ENCODE measurements around the gene EXOSC10.

EXOSC10 gene

DNA sequence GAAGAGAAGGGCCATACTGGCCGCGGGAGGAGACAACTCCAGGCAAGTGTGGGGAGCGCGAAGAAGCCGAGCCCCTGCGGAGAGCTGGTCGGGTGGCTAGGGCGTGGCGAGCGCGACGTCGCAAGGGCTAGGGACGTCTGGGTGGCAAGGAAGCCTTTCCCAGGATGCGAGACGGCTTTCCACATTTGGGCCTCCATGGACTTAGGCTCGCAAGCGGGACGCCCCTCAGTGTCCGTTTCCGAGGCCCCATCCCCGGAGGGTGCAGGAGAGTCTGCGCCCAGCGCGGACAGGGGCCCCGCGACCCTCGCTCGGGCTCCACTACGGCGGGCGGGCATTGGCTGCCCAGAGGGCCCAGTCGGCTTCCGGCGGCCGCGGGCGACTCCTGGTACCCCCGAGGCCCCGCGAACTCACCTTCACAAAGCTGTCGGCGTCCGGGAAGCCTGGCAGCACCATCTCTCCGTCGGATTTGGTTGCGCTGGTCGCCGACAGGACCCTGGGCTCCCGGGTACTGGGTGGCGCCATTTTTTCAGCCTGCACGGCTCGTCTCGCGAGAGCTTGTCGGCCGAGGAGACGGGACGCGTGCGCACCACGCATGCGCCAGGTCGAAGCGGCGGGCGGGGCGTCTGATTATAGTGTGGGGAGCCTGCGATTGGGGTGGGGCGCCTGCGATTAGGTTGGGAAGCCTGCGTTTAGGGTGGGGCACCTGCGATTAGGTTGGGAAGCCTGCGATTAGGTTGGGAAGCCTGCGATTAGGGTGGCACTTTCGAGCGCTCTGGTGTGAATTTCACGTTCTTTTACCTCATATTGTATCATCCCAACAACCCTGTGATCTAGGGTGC lies at the start of gene EXOSC10:
Gene EXOSC10, minus strand, starts transcription at position 560 of the 839 bp plus-strand sequence. Its CDS starts 38 bp downstream, at position 522.
- peak; percentile 95 for DNase-seq

DNA sequence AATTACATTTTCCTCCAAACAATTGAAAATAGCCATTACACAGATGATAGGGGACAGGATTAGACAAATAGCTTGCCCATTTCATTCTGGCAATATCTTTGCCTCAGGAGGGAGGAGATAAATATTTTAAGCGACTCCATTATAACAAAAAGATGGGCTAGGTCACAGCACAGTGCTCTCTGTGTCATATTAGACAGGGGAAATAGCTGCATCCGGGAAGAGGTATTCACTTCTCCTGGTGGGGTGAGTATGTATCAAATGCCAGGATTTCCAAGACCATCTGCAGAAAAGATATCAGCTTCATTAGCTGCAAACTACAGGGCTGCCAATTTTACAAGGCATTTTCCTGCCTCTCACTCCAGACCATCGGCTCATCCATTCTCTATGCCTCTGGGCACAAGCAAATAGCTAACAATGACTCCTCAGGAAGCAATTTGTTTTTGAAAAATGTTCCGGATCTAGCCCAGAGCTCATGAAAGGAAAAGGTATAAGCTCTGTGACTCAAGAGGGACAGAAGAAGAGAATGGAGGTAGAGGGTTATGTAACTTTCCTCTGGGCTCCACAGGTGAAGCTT lies 47.6 kb upstream of the EXOSC10 start:
- DNase-seq: no peak

DNA sequence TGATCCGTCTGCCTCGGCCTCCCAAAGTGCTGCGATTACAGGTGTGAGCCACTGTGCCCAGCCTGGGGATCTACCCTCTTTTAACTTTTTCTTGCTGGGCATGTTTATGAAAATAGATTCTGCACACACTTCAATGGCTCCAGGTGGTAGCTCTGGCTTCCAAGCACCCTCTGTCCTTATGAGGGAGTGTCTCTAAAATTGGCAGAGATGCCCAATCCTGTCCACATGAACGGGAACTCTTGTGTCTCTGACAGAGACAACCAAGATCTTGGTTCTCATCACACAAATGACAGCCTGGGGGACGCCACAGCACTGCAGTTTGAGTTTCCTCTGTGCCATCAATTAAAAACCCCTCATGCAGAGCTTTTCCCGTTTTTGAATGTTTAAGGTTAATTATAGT lies 46.1 kb upstream of the EXOSC10 start:
- DNase-seq: no peak

DNA sequence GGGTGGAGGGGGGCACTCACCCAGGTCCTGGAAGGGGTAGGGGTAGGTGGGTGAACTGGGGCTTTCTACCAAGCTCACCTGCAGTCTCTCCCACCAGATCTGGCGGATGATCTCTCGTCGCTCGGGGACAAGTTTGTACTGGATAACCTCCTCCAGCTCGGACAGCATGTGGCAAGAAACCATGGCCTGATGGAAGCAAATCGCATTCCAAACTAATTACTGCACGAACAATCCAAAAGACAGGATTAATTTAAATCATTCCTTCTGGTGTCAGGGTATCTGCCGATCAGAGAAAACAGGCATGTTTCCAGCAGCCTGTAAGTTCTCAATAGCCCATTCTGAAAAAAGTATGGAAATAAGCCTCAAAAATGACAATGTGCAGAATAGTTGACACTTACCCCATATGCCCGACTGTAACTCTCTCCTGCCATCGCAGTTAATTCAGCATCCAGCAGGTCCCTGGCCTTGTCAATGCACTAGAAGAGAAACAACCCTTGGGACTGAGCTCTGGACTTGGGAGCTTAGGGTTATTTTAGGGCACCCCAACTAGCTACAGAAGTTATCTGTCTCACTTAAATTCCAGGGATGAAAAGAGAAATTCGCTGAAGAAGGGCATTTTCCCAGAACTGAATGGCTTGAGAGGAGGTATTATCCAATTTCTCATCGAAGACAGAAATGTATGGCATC lies 45.0 kb upstream of the EXOSC10 start:
- DNase-seq: no peak

DNA sequence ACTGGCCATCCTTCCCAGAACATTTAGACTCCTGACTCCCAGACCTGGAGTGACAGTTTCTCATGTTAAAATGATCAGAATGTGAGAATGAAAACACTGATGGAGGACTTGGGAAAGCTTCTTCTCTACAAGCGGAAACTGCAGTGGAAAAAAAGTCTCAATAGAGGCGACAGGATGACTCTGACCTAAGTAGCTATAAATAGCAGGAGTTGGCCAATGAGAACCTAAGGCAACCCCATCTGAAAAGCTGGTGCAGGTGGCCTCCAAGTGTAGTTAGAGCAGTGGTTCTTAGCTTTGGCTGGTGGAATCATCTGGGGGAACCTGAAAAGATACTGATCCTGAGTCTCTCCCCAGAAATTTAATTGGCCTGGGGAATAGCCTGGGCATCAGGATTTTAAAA lies 44.2 kb upstream of the EXOSC10 start:
- DNase-seq: no peak

DNA sequence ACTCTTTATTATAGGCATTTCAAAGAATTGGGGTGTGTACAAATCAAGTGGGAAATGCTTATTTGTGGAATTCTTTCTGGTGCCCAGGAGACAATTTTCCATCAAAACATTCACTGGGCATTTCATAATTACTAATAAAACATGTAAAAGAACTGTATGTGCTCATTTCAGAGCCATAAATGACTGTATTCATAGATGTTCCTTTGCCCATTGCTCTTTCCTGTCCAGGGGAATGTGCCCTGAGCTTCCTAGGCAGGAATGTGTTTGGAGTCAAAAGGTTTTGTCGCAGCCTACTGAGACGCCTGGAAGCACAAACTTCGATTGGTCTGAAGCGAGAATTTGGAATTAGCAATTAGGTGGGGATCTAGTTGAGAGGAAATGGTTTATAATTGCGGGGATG lies 43.7 kb upstream of the EXOSC10 start:
- no peak for DNase-seq

DNA sequence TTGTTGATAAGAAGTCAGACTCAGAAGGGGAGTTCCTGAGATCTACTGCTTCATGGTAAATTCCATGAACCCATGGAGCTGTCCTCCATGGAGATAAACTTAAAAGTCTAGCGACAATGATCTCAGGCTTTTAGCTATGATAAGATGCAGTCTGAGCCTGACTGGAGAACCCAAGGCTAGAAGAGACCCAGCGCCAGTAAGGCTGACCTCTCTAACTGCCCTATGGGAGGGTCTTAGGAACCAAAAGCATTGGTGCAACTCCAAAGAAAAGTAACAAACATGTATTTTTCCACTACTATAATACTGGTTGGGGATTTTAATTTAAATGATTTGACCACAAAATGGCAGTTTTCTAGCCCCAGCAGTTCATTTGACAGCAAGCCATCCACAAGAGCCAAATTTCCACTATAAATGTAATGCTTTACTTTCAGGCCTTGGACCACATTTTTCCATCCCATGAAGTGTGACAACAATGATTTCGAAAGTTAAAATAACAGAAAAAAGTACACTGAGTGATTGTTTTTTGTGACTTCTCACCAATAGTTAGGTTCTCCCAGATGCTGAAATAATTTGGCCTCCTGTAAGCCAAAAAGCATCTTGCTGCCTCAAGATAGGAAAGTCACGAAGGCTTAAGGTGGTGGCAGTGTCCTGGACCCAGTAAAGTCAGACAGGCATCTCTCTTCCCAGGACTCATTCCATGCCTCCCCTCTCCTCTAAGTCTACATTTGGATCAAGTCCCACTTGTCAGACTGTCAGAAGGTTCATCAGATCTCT lies 43.1 kb upstream of the EXOSC10 start:
- DNase-seq: peak; percentile 51

DNA sequence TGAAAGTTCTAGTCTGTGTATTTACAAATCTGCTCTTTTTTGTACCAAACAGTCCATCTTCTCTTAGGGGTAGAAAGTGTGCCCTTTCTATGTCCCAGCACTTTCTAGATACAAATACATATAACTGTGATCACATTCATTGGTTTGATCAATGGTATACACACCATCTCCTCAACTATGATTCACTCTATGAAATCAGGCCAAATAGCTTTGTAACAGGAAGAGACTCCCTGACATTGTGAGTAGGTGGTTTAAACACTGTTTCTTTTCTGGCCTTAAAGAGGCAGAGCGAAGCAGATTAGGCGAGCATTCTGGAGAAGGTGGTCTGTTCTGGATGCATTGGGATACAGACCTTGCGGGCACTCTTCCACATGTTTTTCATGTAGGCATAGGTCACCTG lies 39.3 kb upstream of the EXOSC10 start:
- DNase-seq: no peak

DNA sequence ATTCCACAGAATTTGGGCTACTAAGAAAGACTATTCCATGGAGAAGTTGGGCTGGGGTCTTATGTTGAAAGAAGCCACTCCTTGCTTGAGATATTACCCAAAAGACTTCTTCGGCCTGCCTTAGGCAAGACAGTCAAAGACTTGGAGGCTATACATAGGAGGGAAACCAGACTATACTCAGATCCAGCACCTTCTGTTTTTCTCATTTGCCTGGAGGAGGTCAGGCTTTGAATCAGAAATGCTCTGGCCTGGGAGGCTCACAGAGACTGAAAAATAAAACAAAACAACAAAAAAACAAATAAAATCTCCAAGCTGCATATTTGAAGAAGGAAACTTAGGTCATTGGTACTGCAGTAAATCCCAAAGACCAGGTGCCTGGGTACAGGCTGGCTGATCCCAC lies 38.4 kb upstream of the EXOSC10 start:
- DNase-seq: no peak

DNA sequence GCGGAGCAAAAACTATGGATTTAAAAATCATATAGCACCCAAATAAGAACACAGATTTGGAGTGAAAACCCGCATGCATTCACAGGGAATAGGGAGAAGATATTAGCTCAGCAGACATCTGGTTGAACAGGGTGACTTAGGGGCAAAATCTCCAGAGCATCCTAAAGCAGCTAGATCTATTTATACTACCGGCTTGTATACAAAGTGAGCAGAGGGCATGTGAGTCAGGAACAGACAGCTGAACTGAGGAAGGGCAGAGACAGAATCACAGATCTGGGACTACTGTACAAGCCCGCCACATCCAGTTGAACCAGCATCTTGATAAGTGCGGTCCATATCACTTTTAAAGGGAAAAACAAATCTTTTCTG lies 35.2 kb upstream of the EXOSC10 start:
- DNase-seq: no peak

DNA sequence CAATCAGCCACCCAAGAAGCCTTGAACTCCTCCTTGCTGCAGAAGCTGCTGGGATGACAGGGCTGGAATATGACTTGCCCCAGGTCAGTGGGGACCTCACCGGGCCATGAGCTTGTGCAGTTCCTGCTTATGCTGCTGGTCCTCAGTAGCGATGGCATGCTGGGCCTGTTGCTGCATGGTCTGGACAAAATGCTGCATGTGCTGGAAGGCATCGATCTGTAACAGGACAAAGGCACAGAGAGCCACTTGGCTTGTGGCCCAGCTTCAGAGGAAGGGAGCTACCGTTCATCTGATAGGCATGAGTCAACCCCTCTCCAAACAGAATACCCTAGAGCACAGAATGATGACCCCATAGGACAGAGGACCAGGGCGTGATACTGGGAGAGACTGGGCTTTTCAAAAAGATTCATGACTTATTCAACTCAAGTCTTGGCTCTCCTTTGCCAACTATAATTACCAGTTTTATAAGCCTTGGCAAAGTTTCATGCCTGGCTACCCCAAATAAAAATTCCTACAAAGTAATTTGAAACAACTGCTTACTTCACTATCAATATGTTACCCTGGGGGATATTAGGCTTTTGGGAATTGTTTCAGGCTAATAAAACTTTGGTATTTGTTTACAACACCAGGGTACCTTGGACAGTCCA lies 34.7 kb upstream of the EXOSC10 start:
- no peak for DNase-seq

DNA sequence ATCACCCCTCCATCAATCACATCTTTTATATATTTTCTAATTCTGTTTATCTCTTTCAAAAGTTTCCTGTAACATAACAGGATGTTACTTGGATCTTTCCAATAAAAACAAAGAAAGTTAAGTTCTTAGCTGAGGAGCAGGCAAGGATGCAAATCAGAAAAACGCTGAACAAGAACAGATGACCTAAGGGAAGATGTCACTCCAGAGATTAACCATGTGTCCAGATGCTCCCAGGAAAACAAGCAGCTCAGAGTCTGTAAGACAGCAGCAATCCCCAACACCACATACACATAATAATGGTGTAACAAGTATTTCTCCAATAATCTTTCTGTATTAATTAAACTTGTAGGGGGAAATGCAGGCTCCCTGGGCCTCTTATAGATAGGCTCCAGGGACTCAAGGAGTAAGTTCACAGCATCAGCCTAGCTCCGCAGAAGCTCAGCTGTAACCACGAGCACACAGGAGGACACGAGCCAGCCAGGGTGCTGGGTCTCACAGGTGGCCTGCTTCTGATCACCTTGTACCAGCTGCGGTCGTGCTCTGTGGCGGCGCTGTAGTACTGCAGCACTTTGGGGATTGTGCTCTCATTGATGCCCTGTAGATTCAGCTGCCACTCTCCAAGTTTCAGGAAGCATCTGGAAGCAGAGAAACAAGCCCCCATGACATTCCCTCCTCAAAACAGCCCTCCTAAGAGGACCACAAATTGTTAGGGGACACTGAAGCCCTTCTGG lies 33.1 kb upstream of the EXOSC10 start:
- no peak for DNase-seq

DNA sequence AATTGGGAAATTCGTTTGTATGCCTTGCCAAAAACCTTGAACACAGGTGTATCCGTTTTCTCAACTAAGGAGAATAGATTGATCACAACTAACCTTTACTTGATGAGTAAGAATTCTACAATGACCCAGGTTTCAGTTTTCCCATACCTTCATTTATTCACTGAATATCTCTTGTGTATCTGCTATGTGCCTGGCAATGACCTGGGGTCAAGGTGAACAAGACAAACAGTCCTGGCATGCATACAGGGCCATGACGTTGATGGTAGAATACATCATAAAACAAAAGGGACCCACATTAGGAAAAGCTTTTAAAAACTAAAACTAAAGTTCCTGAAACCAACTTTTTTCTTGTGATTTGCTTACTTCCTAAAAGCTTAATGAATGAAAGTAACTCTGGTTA lies 32.1 kb upstream of the EXOSC10 start:
- DNase-seq: no peak

DNA sequence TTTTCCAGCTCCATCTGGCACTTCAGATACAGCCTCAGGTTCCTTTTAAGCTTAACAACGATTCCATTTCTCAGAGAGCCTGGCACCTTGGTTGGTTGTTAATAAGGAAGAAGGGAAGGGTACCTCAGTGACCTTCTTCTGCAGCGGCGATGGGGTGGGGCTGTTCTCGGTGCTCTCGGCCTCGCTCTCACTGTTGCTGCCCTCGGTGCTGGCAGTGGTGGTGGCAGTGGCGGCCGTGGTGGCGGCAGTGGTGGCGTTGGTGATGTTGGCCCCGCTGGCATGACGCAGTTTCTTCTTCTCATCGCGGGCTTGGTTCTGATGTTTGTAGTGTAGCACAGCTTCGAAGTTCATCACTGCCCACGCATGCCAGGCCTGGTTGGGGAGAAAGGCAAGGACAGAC lies 30.7 kb upstream of the EXOSC10 start:
- no peak for DNase-seq

DNA sequence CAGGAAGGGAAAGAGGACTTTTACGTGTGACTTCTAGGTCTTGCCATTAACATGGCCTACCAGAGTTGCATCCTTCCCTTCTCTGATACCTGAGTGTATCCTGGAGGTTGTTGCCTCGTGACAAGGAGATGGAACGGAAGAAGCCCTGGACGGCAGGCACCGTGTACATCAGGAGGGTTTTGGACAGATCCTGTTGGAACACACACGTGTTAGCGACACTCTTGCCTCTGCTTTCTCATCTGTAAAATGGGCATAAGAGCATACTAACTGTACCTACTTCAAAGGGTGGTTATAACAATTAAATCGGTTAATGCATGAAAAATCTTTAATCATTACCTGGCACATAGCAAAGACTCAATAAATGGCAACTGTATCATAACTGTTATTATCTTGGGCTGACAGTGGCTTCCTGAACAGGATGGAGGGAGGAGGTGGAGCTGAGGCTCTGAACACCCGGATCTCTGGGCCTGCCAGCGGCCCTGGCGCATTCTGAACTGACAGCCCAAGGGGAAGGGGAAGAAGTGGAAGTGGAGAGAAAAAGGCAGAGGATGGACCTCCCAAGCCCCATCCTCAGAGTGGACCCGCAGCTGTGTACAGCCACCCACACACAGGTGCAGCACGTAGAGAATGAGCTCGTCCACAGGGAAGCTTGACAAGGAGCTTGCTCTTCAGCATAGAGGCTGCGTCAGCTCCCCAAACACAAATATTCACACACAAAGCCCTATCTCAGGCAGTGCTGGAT lies 30.2 kb upstream of the EXOSC10 start:
- DNase-seq: peak; percentile 44

DNA sequence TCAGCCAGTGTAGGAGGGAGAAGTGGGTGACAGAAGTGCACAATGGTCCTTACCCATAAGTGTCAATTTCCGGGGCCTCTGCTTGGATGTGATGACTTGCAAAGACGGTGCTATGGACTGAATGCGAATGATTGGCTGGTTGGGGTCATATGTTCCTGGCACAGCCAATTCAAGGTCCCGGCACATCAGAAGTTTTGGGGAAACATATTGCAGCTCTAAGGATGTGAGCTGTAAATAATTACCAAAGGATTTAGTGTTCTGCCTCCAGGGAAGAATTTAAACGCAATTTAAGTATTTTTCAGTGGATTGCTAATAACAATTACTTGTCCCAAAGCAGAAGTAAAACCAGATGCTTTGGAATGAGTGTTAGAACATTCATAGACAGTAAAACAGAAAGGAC lies 26.9 kb upstream of the EXOSC10 start:
- no peak for DNase-seq

DNA sequence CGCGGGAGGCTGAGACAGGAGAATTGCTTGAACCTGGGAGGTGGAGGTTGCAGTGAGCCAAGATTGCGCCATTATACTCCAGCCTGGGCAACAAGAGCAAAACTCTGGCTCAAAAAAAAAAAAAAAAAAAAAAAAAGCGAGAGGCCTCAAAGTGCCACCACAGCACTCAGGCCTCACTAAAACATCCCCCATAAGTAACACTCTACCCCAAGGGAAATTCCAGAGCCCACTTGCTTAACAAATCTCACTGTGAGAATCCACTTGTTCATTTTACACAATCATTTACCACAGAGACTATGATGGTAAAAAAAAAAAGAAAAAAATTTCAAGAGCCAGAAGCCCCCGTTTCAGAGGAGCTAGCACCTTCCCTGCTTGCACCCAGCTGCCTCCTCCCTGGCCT lies 26.3 kb upstream of the EXOSC10 start:
- no peak for DNase-seq

DNA sequence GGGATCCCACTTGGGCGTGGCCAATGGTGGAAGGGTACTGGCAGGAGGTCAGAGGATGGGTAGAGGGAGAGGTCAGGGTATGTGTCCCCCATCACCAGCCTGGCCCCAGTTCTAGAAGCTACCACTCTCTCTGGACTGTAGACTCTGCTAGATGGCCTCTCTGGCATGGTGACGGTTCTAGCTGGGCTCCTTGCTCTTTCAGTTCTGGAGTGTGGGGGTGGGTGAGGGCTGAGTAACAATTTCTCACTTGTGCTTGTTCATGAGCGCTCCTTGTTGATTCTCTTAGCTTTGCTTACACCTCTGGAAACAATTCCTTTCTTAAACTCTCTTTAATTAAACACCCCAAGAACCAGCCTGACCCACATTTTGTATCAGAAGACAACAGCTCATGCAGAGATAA lies 25.3 kb upstream of the EXOSC10 start:
- no peak for DNase-seq

DNA sequence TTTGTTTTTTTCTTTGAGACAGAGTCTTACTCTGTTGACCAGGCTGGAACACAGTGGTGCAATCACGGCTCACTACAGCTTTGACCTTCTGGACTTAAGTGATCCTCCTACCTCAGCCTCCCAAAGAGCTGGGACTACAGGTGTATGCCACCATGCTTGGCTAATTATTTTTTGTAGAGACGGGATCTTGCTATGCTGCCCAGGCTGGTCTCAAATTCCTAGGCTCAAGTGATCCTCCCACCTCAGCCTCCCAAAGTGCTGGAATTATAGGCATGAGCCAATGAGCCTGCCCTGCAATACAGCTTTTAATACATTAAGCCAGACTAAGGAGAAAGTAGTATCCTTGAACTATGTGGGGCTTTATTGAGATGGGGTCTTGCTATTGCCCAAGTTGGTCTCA lies 16.6 kb upstream of the EXOSC10 start:
- no peak for DNase-seq

DNA sequence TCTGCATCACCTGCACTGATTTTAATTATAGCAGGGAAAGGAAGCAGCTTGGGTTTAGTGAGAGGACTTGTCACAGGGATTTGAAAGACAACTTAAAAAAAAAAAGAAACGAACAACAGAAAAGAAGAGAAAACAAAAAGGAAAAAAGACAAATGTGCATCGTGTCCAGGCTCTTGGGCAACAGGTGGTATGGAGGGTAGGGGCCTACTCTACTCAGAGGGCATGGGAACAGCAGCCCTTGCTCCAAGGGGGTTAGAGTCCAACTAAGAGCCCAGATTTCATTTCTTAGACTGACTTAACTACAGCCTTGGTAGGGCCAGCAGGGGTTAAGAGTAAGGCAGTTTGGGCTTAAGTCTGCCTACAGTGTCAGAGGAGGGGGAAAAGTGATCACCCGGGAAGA lies 15.3 kb upstream of the EXOSC10 start:
- DNase-seq: no peak

DNA sequence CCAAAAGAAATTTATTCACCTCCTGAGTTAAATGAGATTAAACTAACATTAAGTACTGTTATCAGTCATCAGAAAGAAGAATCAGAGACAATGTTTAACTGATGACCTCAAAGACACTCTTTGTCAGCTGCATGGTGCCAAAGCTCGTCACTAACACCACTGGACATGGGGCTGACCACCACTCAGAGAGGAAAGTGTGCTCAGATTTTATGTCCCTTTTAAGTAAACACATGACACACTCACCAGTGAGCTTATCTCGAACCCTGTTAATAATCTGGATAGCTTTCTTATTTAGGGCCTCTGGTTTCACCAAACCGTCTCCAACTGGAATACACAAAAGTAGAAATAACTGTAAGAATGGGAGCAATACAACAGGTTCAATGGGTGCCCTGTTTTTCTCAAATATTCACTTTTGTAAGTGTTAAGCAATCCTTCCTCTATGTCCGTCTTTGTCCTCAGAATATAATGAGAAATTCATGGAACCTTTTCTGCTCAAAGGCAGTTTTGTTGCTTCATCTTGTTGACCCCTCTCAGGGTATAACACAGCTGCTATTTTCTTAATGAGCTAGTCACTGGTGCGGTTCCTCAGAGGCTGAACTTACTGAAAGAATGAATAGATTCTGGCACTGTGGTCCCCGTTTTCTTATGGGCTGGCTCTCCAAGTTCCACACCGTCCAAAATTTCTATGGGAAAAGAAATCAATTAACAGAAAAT lies 9.5 kb upstream of the EXOSC10 start:
- no peak for DNase-seq

All from femur (tissue), 1 donor.